NB4 (cell line): ENCODE measurements around the gene PCP4L1.

Experiments
- POLR2A ChIP-seq: IDR thresholded peaks from 2 replicates; pipeline ENCODE4 v1.6.1; 2011; ENCODE audit warnings: mild to moderate bottlenecking; ENCODE audit not compliant: insufficient read length; ENCODE audit errors: extremely low read depth
- TF ChIP-seq, protein P1 (sequence below): IDR thresholded peaks from one replicate; pipeline ENCODE4 v1.5.1; 2012; ENCODE audit warnings: low read depth, low read length

DNA sequence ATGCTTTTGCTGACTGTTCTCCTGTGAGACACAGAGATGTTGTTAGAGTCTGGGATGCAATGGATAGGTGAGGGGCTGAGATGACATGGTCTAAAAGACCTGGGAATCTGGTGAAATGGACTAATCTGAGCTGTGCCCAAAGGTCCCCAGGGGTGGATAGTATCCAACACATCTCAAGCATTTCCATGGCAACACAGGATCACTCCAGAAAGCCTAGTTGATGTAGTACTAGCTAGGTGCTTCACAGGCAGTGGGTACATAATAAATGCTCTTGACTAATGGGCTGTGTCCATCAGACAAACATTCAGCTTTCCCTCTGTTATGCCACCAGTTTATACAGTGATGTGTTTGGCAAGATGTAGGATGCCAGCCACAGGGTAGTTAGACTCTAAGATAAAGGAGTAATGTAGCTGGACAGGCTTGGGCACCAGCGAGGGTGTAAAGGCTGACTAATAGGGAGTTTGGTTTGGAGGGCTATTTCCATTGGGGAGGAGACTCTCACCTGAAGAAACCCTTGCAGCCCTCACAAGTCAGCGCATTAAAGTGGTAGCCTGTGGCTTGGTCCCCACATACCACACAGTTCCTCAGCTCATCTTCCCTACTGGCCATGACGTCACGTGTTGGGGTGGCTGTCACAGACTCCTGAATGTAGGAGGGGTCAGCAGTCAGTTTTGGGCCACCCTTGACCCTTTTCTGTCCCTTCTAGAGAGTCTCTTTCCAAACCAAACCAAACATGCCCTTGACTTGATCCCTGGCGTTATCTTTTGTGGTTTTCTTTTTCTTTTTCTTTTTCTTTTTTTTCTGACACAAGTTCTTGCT, 22.4 kb upstream of the PCP4L1 start:
- TF ChIP-seq, protein P1, sequence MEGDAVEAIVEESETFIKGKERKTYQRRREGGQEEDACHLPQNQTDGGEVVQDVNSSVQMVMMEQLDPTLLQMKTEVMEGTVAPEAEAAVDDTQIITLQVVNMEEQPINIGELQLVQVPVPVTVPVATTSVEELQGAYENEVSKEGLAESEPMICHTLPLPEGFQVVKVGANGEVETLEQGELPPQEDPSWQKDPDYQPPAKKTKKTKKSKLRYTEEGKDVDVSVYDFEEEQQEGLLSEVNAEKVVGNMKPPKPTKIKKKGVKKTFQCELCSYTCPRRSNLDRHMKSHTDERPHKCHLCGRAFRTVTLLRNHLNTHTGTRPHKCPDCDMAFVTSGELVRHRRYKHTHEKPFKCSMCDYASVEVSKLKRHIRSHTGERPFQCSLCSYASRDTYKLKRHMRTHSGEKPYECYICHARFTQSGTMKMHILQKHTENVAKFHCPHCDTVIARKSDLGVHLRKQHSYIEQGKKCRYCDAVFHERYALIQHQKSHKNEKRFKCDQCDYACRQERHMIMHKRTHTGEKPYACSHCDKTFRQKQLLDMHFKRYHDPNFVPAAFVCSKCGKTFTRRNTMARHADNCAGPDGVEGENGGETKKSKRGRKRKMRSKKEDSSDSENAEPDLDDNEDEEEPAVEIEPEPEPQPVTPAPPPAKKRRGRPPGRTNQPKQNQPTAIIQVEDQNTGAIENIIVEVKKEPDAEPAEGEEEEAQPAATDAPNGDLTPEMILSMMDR: no peak
- no peak for TF ChIP-seq POLR2A
